ENCODE results near the gene CUX1.

DNA sequence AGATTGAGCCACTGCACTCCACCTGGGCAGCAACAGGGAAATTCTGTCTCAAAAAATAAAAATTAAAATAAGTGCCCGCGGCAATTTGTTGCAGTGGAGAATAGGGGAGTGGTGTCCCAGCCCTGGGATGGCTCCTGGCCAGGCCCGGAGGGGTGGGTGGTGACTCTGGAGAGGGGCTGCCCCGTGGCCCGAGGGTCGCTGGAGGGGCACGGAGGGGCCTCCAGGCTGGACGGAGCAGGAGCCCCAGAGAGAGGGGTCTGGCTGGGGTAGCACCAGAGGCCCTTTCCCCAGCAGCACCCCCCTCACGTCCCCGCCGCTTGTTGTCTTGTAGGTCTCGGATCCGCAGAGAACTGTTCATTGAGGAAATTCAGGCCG lies 430.6 kb downstream of the CUX1 start:
- TF ChIP-seq CTCF (IDR thresholded peaks at IDR 0.05): no peak
- no peak for TF ChIP-seq POLR2A (IDR thresholded peaks at IDR 0.05)

Measured in uterus (tissue), 2 donors.